Colonic mucosa (tissue), 4 donors: ENCODE results near the gene PEX26. TPM values are rescaled to one million over a fixed set of nuclear protein-coding genes. Genes with fewer than 3 reads are reported as not detected.

Experiments used
- DNase-seq: peaks from one replicate; pipeline ENCODE4 v3.0.0-alpha.2; 2020
- H3K27ac ChIP-seq: fragments of 200-600 bp; one replicate; pipeline ENCODE4 v1.8.0; 2021
- H3K27me3 ChIP-seq: fragments of 200-600 bp; one replicate; pipeline ENCODE4 v1.8.0; 2021
- H3K36me3 ChIP-seq: fragments of 200-600 bp; one replicate; pipeline ENCODE4 v1.8.0; 2021
- H3K4me1 ChIP-seq: fragments of 200-600 bp; one replicate; pipeline ENCODE4 v1.8.0; 2021; ENCODE audit warnings: mild to moderate bottlenecking
- H3K4me3 ChIP-seq: fragments of 200-600 bp; one replicate; pipeline ENCODE4 v1.8.0; 2021
- H3K9ac ChIP-seq, 2 donors: one replicate each; pipeline ENCODE4 v1.7.0; 2013; ENCODE audit warnings: control low read depth in 2 of 2, low read depth in 2 of 2, low read length in 2 of 2
- H3K9me3 ChIP-seq: fragments of 200-600 bp; one replicate; pipeline ENCODE4 v1.8.0; 2021
- CTCF ChIP-seq: fragments of 200-600 bp; IDR thresholded peaks from one replicate; pipeline ENCODE4 v1.8.0; 2022; ENCODE audit warnings: antibody characterized with exemption, mild to moderate bottlenecking
- intact Hi-C: fragments of 100-400 bp; cut with DNase I; formaldehyde crosslinking; loops from one replicate; pipeline ENCODE4 v1.14.1; 2022
- total RNA-seq, 2 donors: library from RNA; stranded (reverse); fragmentation: NEBNext Ultra II Directional in 1 of 2; extraction: Animal tissue kit (Norgen Biotek cat#: 25700) in 1 of 2; gene quantifications; one replicate each; pipeline ENCODE4 v1.2.1, GENCODE V29; 2021
- donor health status: healthy.
- donor health status: DM: no; HTN: no; CAD: no.
- donor health status: DM: no; HTN: no; CAD: no.

Gene PEX26
- total RNA-seq, 2 donors from 2014 or later, result 86.7 to 128 TPM

GRCh38 chr22:18148293-18148965 is 70.6 kb downstream of the PEX26 start:
- H3K36me3 ChIP-seq, result no peaks in the 10 kb centered on the region
- no peak for DNase-seq
- no peaks in the 10 kb centered on the region for H3K27me3 ChIP-seq
- intact Hi-C loops, result loop anchor here (5.0 kb wide), 1 partner anchor 71 kb away; the partner anchor contains the start of gene PEX26
- no peak overlapping the region for H3K27ac ChIP-seq
- H3K9me3 ChIP-seq, result no peaks in the 10 kb centered on the region
- H3K4me1 ChIP-seq, result peaks cover 7% of the 10 kb centered on the region
- H3K4me3 ChIP-seq, result no peak overlapping the region
- TF ChIP-seq CTCF, result no peak
- no peak overlapping the region for H3K9ac ChIP-seq

- Histone ChIP-seq H3K4me1 (peaks cover 7% of the 10 kb centered on the region), H3K9me3 (no peaks in the 10 kb centered on the region), H3K36me3 (no peaks in the 10 kb centered on the region), H3K9ac (no peak overlapping the region), H3K4me3 (no peak overlapping the region), H3K27me3 (no peaks in the 10 kb centered on the region), H3K27ac (no peak overlapping the region)
- no peak for DNase-seq
- intact Hi-C loops, result no loop called here
- no peak for TF ChIP-seq CTCF
Observed at GRCh38 chr22:18152519-18152918, 74.7 kb downstream of the PEX26 start.

GRCh38 chr22:18154821-18155390 is 77.1 kb downstream of the PEX26 start:
- intact Hi-C loops, result no loop called here
- Histone ChIP-seq H3K9me3 (no peaks in the 10 kb centered on the region), H3K4me1 (peaks cover 7% of the 10 kb centered on the region), H3K27me3 (no peaks in the 10 kb centered on the region), H3K4me3 (no peak overlapping the region), H3K27ac (no peak overlapping the region), H3K36me3 (no peaks in the 10 kb centered on the region), H3K9ac (no peak overlapping the region)
- no peak for DNase-seq
- no peak for TF ChIP-seq CTCF

Other genes starting within 250 kb of the PEX26 start
- gene MICAL3, start 53.4 kb upstream of the PEX26 start, total RNA-seq, result 10 to 100 TPM; 72.5 to 84.5 TPM
- gene TUBA8, start 32.8 kb downstream of the PEX26 start, total RNA-seq, result 1 to 10 TPM; 1.6 TPM
- 1 to 10 TPM; 3.3 to 5.1 TPM for gene USP18, start 72.2 kb downstream of the PEX26 start, total RNA-seq